HG03469 (cell line): ENCODE measurements around the gene IRF2.
"Not testable (repeated sequence)": the region's sequence is repeated elsewhere in the genome, so short reads cannot be mapped to it uniquely, and the experiment has no call there.

Experiments
- ATAC-seq: cut with Tn5 transposase; IDR thresholded peaks from one replicate; pipeline ENCODE4 v1.9.1; 2021; ENCODE audit warnings: mild to moderate bottlenecking, moderate library complexity, moderate number of reproducible peaks; ENCODE audit not compliant: unreplicated experiment

The IRF2 gene

DNA sequence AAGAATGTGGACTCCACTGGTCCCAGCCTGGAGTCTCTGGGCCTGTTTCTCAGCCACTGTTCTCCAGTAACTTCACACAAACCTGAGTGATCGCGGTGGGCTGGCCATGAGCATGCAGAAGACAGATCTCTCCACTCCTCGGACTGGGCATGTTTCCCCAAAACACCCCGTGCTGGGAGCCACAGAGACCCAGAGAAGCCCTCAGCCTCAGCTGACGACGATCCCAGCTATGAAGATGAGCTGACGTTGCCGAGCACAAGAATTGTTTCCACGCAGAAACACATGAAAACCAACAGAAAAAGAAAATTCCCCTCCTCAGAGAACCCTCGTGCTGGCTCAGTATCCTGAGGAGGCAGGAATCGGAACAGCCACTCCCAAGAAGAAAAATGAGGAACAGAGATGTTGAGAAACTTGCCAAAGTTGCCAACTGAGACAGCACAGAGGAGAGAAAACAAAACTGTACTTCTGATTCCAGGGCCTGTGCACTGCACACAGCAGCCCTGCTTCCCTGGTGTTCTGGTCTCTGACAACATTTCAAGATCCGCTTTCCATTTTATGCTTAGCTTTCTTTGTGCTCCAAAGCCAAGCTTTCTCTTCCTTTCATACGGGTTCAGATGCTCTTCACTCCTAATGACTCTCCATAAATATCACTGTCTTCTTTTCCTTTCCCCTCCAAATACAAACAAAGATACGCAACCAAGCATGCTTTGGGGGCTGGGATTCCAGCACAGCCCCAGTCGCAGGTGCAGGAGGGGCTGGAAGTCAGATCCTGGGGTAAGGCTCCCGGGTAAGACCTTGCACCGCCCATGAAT, 81.4 kb downstream of the IRF2 start:
- no peak for ATAC-seq

- no peak for ATAC-seq
Observed at GRCh38 chr4:184392316-184392715, 82.0 kb downstream of the IRF2 start.

DNA sequence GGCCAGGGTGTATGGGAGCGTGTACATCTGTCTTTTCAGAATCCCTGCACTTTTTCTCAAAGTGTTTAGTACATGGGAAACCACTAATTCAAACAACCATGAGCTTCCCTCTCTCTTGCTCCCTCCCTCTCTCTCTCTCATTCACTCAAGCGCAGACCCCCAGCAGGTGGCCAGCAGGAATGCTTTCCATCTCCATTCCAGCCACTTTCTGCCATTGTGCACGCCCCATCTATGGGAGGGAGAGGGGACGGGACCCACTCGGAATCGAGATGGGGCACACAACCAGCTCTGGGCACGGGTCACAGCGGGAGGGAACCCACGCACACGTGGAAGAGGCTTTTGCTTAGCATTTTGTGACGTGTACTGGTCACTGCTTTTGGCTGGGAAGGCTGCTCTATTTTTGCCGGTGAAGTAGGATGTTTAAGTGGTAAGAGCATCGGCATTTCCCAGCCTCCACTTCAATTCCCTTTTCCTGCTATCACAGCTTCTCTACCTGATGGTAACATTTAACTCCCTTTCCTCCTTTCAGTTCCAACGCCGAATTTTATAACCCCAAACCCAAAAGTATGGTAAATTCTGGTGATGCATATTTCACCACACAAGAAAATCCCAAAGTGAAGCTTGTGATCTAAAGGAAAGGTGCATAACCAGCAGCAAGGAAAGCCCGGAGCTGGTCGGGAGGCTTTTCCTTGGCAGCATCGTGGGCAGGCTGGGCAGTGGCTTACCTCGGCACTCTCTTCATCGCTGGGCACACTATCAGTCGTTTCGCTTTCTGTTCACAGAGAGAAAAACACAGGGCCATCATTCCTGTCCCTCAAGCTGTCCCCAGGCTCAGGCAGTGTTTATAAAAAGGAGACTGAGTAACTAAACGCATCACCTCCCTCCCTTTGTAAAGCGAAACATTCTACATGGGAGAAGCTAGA, 84.1 kb downstream of the IRF2 start:
- no peak for ATAC-seq

- ATAC-seq, result no peak
Observed at GRCh38 chr4:184388106-184388505, 86.2 kb downstream of the IRF2 start.

DNA sequence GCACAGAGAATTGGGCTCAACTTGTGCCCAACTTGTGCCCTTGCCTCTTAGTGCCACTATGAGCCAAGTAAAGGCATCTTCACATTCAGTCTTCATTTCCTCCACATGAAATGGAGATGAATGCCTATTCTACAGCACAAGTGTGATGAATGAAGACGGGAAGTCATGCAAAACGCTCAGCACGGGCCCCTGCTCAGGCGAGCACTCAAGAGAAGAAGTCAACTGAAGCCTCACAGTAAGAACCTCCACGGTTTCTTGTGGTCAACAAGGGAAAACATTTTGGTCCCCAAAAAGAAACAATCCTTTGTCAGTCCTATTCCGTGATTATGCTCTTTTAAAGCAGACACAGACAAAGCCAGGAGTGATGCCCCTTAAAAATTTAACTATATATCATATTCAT, 87.0 kb downstream of the IRF2 start:
- peak; percentile 27 for ATAC-seq

DNA sequence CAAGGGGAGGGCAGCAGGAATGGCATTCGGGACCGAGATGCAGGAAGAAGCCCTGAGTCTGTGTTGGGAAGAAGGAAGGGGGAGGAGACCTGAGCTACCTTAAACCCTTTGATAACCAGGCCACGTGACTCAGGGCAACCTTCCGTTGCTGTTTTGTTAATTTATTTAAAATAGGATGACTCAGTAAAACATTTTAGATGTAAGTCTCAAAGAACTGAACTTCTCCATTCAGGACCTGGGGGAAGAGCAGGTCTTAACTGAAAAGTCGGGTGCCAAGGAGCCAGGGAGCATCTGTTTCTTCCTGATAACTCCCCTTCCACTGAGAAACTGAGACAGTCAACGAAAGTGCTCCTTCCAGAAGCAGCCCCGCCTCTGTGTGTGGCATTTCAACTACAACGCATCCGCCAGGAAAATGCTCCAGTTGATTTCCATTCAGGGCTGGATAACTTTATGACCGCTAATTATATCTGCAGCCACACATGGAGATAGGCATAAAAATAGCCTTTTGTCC, 88.0 kb downstream of the IRF2 start:
- ATAC-seq, result no peak

DNA sequence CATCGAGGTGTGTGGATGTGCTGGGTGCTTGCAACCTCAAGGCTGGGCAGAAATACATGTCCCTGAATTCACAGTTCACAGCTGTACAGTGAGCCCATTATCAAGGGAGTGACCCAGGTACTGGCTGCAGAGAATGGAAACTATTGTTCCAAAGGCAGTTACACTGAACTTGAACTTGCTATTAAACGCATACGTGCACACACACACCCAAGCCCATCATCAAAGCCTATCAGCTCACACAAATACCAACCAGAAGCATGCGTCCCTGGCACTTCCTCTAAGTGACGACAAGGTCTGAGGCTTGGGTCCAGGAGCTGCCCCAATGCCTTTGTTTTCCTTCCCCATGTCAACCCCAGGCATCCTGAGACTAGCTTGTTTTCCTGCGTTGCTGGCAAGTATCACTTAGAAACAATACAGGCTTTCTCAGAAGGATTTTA, 88.6 kb downstream of the IRF2 start:
- no peak for ATAC-seq

- peak; percentile 14 for ATAC-seq
Observed at GRCh38 chr4:184384810-184385557, 89.4 kb downstream of the IRF2 start.

- peak; percentile 65 for ATAC-seq
Observed at GRCh38 chr4:184384056-184384809, 90.1 kb downstream of the IRF2 start.

GRCh38 chr4:184383497-184384055, 90.8 kb downstream of the IRF2 start:
- ATAC-seq, result no peak

- no peak for ATAC-seq
Observed at GRCh38 chr4:184382189-184382846, 92.0 kb downstream of the IRF2 start.

DNA sequence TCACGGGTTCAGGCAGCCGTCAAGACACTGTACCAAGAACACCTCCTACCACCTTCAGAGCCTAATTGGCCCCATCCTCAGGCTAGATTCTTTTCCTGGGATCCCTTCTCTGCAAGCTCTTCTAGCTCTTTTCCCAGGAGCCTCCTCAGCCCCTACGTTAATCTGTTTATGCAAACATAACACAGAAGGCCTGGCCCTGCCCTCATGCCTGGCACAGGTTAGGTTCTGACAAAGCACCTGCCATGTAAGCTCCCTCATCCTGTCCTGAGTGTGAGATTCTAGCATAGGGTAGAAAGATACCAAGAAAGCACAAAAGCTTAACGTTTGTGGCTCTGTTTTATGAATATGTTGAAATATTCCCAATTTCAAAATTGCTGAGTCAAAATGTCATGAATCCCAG, 93.6 kb downstream of the IRF2 start:
- no peak for ATAC-seq

GRCh38 chr4:184380214-184380613, 94.1 kb downstream of the IRF2 start:
- not testable (repeated sequence) for ATAC-seq

GRCh38 chr4:184376923-184377322, 97.4 kb downstream of the IRF2 start:
- ATAC-seq, result no peak

GRCh38 chr4:184376126-184376838, 98.1 kb downstream of the IRF2 start:
- no peak for ATAC-seq

GRCh38 chr4:184375623-184376022, 98.7 kb downstream of the IRF2 start:
- ATAC-seq, result not testable (repeated sequence)

- ATAC-seq, result no peak
Observed at GRCh38 chr4:184375027-184375426, 99.3 kb downstream of the IRF2 start.

- no peak for ATAC-seq
Observed at GRCh38 chr4:184373886-184374405, 100.4 kb downstream of the IRF2 start.
